Fibroblast of the conjunctiva (primary cell): ENCODE results near the gene KLK2.
"Not testable (repeated sequence)": the region's sequence is repeated elsewhere in the genome, so short reads cannot be mapped to it uniquely, and the experiment has no call there.

Source experiments
- DNase-seq: peaks from one replicate; pipeline ENCODE4 v3.0.0-alpha.2; 2010; ENCODE audit warnings: low read depth

The KLK2 gene

DNA sequence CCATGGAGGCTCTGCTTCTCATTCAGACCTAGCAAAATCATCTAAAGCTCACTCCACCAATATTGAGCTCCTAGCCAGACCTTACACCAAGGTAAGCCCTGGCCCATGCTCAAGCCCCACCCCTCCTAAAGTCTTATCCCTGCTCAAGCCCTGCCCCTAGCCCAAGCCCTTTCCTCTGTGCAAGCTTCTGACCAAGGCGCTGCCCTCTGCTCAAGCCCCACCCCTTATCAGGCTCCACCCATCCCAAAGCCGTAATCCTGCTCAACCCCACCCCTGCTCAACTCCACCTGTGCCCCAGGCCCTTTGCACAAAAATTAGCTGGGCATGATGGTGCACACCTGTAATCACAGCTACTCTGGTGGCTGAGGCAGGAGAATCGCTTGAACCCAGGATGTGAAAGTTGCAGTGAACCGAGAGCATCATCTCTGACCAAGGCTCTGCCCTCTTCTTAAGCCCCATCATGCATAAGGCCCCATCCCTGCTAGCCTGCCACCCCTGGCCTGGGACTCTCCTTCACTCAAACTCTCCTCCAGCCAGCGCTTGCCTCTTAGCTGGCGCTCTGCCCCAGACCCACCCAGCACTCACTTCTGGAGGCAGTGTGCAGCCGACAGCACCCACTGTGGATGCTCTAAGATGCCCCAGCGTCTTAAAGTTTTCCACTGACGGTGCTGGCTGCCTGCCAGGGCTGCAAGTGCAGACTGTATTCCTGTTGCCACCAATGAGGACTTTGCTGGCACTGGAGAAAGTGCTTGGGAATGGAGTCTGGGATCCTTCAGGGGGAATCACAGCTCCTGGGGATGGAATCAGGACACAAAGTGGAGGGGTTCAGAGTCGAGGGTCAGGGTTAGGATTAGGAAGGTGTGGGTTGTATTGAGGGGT is 21.5 kb downstream of the KLK2 start:
- no peak for DNase-seq

DNA sequence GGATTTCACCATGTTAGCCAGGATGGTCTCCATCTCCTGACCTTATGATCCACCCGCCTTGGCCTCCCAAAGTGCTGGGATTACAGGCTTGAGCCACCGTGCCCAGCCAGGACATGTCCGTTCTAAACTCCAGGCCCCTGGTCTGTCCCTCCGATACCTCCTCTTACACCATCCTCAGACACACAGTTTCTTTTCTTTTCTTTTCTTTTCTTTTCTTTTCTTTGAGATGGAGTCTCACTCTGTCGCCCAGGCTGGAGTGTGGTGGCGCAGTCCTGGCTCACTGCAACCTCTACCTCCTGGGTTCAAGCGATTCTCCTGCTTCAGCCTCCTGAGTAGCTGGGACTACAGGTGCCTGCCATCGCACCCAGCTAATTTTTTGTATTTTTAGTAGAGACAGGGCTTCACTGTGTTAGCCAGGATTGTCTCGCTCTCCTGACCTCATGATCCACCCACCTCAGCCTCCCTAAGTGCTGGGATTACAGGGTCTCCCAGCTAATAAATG is 22.9 kb downstream of the KLK2 start:
- not testable (repeated sequence) for DNase-seq

DNA sequence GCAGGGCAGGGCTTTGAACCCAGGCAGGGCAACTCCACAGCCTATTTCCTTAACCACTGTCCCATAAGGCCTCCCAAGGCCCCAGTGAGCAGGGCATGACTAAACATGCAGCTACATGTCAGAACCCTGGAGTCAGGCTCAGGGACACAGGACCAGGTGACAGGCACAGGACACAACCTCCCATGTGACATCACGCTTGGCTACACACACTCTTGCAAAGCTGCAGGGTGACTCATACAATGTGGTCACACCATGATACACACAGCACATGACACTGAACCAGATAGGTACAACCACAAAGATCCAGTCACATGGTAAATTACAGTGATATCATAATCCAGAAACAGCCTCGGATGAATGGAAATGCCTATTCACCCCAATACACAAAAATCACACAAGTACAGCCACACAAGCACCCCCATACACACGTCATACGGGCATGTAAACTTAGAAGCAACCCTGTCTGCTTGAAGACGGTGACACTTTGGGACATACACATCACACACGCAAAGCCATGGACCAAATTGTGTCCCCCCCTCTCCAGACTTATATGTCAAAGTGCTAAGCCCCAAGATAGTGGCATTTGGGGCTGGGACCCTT is 23.5 kb downstream of the KLK2 start:
- no peak for DNase-seq

DNA sequence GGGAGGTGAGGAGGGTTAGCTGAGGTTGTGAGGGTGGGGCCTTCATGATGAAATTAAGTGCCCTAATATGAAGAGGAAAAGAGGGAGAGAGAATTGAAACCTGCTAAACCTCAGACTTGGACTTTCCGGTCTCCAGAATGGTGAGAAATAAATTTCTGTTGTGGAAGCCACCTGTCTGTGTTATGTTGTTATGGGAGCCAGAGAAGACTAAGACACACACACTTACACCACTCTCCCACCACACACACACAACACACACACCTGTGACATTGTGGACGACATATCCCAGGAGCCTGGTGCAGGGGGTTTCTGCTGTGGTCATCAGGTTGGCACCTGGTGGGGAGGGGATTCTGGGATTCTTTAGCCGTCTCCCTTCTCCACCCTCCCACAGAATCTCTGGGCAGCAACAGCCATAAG is 24.0 kb downstream of the KLK2 start:
- no peak for DNase-seq

DNA sequence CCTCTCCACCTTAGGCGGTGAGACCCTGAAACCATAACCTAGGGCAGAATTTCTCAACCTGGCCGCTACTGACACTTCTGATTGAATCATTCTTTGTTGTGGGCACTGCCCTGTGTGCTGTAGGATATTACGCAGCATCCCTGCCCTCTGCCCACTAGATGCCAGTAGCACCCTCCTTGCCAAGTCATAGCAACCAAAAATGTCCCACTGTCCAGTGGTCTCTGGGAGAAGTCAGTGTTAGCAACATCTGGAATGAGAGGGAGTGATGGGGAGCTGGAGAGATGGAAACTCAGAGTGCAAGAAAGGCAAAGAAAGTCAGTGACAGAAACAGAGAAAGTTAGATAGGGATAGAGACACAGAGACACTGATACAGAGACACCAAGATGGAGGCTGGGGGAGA is 24.4 kb downstream of the KLK2 start:
- no peak for DNase-seq

DNA sequence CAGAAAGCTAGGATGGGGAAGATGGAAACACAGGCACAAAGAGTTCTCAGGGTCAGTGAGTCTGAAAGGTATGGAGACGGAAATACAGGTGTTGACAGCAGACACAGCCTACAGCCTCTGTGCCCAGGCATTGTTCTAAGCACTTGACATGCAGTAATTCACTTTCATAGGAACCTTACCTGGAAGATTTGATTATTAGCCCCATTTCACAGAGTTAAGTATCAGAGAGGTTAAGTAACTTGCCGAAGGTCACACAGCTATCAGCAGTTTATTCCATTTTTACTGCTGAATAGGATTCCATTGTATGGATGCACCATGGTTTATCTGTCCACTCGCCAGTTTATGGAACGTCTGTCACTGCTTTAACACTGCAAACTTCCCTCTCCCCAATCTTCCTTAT is 24.8 kb downstream of the KLK2 start:
- no peak for DNase-seq

DNA sequence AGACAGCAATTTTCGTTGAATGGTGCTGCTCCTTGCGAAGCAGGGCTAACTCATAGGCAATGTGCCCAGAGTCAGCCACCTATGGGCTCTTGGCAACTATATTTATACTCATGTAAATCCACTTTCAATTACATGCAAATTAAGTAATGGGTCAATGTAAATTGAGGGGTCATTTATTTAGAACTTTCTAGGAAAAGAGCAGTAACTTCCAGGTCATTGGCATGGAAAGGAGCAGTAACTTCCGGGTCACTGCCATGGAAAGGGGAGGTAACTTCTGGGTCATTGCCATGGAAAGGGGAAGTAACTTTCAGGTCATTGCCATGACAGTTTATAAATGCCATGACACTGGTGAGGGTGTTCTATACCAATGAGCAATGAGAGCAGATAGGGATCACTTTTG is 26.3 kb downstream of the KLK2 start:
- no peak for DNase-seq

DNA sequence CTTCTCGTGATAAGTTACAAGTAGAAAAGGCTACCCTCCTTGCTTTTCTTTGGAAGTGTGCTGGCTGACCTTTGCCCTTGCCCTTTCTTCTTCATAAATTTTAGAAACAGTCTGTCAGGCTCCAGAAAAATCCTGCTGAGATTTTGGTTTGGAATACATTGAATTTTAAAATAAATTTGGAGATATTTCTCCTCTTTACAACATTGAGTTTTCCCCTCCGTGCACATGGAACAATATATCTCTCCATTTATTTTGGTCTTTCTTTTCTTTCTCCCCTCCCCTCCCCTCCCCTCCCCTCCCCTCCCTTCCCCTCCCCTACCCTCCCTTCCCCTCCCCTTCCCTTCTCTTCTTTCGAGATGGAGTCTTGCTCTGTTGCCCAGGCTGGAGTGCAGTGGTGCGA is 29.4 kb downstream of the KLK2 start:
- no peak for DNase-seq

DNA sequence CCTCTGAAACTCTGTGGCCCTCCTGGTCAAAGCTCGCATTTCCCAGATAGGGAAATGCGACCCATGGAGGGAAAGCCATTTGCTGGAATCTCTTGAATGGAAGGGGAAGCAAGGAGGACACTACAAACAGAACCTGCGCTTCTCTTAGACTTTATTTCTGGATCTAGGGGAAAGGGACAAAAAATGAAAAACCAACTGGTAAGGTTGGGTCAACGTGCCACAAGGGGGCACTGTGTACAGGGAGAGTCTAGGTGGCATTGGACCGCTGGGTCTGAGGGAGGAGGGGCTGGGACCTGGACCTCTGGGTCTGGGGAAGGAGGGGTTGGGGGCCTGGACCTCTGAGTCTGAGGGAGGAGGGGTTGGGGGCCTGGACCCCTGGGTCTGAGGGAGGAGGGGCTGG is 33.0 kb downstream of the KLK2 start:
- no peak for DNase-seq

DNA sequence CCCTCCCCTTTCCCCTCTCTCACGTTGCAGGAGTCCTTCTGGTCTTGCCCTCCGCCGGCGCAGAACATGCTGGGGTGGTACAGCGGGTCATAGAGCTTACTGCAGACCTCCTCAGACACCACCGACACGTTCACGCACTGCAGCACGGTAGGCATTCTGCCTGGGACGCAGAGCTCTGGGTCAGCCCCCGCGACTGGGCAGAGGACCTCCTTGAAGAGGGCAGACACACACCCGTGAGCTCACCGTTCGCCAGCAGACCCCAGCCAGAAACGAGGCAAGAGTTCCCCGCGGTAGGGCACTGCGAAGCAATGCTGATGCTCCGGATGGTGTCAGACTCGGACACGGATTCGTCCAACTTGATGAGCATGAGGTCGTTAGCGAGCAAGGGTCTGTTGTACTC is 35.1 kb downstream of the KLK2 start:
- DNase-seq = no peak

DNA sequence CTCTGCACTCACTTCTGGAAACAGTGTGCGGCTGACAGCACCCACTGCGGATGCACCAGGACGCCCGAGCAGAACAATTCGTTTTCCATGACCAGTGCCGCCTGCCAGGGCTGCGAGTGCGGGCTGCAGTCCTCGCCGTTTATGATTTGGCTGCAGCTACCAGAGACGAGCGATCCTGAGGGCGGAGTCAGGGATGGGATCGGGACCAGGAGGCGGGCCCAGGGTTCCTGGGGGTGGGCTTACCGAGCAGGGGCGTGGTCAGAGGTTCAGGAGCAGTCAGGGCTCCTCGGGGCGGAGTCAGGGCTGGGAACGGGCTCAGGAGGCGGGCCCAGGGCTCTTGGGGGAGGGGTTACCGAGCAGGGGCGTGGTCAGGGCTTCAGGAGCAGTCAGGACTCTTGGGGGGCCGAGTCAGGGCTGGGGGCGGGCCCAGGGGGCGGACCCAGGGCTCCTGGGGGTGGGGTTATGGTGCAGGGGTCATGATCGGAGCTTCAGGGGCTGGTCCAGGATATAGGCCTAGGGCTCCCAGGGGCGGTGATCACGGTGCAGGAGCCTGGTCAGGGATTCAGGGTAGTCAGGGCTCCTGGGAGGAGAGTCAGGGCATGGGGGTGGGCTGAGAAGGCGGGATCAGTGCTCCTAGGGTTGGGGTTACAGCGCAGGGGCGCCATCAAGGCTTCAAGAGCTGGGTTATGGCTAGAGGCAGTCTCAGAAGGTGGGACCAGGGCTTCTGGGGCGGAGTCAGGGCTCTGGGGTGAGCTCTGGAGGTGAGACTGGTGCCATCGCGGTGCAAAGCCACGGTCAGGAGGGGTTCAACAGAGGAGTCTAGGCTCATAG is 36.2 kb downstream of the KLK2 start:
- DNase-seq = no peak

DNA sequence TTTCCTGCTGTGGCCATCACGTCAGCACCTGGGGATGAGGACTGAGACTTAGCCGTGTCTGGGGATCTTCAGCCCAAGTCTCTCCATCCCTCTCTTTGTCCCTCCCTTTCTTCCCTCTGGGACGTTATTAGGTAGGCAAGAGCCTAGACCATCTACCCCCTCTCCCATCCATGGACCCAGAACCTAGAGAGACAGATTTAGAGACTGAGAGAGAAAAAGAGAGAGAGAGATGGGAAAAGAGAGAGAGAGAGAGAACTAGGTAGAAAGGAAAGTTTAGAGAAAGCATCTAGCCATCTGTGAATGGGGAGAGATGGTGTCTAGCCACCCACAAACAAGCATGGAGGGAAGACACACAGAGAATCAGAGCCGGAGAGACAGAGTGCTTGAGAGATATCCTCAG is 37.5 kb downstream of the KLK2 start:
- no peak for DNase-seq

DNA sequence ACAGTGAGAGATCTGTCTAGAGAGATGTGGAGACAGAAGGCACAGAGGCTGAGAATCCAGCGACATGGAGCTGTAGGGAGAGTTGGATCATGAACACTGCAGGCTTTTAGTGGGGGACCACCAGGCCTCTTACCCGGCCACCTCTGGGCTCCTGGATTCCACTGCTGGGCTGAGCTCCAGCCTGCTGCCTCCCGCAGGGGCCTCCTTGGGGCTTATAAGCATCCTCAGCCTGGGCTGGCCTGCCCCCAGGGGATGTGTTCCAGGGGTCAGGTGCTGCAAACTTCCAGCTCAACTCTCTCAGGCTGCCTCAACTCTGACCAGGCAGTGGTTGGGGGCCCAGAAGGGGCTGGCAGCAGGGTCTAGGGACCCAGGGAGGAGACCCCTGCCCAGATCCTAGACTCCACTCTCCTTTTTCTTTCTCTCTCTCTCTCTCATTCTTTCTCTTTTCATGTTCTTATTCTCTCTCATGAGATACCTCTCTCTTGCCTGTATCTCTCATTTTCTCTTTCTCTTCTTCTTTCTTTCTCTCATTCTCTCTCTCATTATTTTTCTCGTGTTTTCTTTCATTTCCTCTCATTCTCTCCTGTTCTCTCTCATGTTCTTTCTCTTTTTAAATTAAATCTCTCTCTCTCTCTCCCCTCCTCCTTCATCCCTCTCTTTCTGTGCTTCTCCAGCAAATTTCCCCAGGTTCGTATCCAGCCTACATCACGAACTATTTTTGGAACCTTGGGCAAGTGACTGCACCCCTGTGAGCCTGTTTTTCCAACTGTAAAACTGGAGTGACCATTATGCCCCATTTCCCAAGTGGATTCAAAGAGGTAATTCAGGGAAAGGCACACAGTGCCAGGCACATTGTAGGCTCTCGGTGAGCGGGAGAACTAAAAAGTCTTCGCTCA is 38.2 kb downstream of the KLK2 start, which contains the start of gene KLK4:
Gene KLK4 (minus strand): TSS at position 190 of the 896 bp plus-strand sequence. CDS start 657 bp downstream, outside the sequence.
- no peak for DNase-seq

DNA sequence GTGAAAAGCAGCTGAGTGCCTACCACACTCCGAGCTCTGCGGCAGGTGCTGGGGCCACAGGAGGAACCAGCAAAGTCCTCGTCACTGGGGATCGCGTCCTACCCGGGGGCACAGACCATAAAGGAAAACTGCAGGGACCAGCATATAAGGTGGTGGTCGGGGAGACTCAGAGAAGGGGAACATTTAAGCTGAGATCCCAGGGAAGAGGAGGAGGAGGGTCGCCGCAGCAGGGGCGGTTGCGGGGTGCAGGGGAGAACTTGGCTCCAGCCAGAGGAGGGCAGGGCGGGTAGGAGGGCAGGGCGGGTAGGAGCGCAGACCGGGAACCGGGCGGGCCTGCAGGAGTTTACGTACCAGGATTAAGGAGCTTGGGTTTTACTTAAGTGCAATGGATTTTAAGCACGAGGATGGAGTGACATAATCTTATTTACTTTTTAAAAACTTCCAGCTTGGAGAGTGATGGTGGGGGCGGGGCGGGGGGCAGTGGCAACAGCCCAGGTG is 38.9 kb downstream of the KLK2 start:
- no peak for DNase-seq

DNA sequence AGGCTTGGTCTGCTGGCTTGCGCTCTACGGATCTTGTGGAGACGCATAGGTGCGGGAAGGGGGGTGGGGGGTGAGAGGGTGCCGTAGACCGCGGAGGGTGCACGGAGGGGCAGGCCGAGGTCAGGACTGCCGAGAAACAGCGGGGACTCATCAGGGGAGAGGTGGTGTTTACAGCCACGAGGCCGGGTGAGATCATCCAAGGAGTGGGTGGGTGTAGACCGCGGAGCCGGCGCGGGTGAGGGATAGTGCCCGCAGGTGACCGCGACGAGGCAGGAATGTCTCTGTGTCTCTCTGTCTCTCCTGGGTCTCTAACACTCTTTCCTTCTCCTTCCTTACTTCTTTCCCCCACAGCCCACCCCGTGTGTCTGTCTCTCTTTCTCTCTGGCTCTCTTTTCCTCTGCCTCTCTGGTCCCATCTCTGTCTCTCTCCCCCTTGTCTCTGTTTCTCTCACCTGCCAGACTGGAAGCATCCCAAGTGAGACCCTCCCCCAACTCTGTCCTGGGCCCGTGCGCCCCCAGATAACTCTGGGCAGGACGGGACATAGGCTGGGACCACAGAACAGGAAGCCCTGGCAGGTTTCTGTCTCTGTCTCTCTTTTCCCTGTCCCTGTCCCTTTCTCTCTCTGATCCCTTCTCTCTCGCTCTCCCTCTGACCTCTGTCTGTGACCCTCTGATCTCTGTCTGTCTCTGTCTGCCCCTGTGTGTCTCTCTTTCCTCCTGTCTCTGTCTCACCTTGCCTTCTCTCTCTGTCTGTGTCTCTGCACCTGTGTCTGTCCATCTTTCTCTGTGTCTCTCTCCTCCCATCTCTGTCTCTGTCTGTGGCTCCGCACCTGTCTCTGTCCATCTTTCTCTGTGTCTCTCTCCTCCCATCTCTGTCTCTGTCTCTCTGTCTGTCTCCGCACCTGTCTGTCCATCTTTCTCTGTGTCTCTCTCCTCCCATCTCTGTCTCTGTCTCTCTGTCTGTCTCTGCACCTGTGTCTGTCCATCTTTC is 39.8 kb downstream of the KLK2 start:
- DNase-seq = no peak

DNA sequence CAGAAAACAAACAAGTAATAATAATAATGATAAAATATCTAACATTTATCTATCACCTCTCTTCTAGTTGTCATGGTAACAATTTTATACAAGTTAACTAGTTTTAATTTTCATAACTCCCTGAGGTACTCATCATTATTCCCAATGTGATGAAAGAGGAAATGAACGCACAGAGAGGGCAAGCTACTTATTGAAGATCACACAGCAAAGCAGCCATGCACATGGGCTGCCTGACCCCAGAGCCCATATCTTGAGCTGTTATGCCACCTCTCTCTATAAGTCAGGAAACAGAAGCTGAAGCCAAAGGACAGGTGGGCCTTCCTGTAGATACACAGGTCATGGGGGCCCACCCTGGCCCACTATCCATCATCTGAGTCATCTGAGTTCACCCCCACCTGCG is 42.8 kb downstream of the KLK2 start:
- DNase-seq = no peak

DNA sequence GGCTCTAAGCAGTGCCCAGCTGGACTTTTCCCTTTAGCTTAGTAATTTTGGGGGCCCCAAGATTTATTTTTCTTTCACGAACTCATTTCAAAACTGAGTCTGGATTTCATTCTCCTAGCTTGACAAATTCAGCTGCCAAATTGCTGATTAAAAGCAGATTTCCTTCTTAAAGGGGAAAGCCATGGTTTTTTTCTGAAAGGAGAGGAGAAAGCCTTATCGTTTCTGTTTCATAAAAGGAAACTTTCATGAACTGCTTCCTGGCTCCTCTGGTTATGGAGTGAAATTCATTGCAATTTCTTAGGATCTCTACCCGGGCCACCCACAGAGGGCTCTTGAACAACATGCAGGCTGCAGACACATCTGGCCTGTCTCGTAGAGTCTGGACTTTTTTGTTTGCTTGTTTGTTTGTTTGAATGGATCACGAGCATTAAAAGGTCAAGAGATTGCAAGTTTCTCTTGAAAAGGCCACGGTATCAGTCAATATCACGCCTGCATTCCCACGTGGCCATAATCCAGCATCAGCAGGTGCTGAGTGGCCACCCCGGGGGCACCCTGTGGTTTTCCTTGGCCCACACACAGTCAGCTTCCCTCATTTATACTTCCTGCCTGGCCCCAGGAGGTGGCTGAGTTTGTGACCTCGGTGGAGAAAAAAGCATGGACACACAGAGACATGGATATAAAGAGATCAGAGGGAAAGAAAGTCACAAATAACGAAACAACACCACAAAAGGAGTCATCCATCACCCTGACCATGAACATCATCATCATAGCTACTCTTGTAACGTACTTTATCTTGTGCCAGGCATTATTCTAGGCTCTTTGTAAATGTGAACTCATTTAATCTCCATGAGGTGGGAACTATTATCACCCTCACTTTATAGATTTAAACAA is 48.4 kb downstream of the KLK2 start:
- no peak for DNase-seq

DNA sequence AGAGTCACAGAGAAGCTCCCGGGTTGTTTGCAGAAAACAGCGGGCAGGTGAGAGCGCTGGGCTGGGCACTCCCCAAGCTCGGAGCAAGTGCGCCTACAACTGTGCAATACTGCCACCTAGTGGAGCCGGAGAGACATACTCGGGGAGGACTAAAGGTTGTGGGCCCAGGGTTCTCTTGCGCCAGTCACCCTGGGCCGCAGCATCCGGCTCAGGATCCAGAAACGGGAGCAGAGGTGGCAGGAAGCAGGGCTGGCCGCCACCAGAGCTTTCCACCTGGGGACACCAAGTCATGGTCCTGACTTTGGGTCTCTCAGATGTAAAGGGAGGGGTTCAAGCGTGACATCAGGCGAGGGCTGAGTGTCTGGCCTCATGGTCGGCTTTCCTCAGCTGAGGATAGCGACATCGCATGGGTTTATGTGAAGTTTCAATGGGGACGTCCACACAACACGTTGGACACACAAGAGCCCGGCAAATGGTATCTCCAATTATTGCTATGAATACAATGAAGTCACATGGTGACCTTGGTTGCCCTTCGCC is 49.1 kb downstream of the KLK2 start:
- peak; percentile 57 for DNase-seq

DNA sequence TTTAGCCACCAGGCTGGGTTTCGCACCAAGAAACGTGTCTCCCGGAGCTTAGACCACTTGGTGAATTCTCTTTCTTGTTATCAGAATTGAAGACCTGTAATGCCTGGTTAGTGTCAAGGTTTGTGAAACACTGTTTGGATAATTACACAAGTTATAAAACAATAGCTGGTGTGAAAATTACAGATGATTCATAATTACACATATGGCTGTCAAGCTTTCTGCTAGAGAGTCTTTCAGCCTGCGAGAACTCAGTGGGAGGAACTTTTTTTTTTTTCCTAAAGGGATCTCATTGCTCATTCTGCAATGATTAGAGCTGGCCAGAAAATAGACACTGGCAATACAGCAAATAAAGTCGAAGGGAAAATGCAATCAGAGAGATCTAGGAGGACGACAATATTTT is 51.3 kb downstream of the KLK2 start:
- DNase-seq = no peak
